Tibial nerve (tissue), 4 donors: ENCODE measurements around the gene DNAJB7.

Experiments used
- EP300 ChIP-seq, 2 donors: sonication (generic); formaldehyde crosslinking; IDR thresholded peaks; one replicate each; pipeline ENCODE4 v1.6.1; 2017; ENCODE audit warnings: antibody characterized with exemption in 2 of 2, mild to moderate bottlenecking in 1 of 2
- POLR2A ChIP-seq, 2 donors: fragments of 450-650 bp; IDR thresholded peaks; one replicate each; pipeline ENCODE4 v1.6.1; 2017; ENCODE audit warnings: antibody characterized with exemption in 2 of 2, mild to moderate bottlenecking in 2 of 2, moderate library complexity in 2 of 2
- TF ChIP-seq, protein P1 (sequence below), 5 experiments: fragments of 200-600 bp in 3 of 5; fragments of 450-650 bp in 2 of 5; sonication (generic) in 3 of 5; IDR thresholded peaks; one replicate each; pipeline ENCODE4 v1.5.1; 2016 to 2019; ENCODE audit warnings: antibody characterized with exemption in 5 of 5, mild to moderate bottlenecking in 3 of 5, moderate library complexity in 2 of 5

DNA sequence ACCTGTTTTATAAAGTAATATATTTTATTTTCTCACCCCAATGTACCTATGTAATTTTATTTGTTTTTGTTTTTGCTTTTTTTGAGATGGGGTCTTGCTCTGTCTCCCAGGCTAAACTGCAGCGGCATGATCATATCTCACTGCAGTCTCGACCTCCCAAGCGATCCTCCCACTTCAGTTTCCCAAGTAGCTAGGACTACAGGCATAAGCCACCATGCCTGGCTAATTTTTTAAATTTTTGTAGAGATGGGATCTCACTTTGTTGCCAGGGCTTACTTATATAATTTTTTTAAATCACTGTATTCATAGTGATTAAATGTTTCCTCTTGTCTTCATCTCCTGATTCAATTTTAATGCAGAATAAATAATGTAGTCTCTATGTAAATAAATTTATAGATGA is 13.2 kb upstream of the DNAJB7 start:
- TF ChIP-seq, protein P1, sequence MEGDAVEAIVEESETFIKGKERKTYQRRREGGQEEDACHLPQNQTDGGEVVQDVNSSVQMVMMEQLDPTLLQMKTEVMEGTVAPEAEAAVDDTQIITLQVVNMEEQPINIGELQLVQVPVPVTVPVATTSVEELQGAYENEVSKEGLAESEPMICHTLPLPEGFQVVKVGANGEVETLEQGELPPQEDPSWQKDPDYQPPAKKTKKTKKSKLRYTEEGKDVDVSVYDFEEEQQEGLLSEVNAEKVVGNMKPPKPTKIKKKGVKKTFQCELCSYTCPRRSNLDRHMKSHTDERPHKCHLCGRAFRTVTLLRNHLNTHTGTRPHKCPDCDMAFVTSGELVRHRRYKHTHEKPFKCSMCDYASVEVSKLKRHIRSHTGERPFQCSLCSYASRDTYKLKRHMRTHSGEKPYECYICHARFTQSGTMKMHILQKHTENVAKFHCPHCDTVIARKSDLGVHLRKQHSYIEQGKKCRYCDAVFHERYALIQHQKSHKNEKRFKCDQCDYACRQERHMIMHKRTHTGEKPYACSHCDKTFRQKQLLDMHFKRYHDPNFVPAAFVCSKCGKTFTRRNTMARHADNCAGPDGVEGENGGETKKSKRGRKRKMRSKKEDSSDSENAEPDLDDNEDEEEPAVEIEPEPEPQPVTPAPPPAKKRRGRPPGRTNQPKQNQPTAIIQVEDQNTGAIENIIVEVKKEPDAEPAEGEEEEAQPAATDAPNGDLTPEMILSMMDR (IDR thresholded peaks at IDR 0.05): no peak
- TF ChIP-seq POLR2A (IDR thresholded peaks at IDR 0.05): no peak
- TF ChIP-seq EP300 (IDR thresholded peaks at IDR 0.05): no peak
